OCI-LY1 (cell line): Measurements from ENCODE around the gene ING4.

Experiments
- EZH2 ChIP-seq: fragments of 200-600 bp; sonication (generic), shearing (Covaris generic); IDR thresholded peaks from 2 replicates; pipeline ENCODE4 v1.8.0; 2017; ENCODE audit warnings: borderline replicate concordance, mixed run types, mild to moderate bottlenecking, antibody characterized with exemption, low read length, moderate library complexity, mixed read lengths
- TF ChIP-seq, protein P1 (sequence below): fragments of 200-600 bp; sonication (generic), shearing (Covaris generic); IDR thresholded peaks from 2 replicates; pipeline ENCODE4 v1.5.1; 2017; ENCODE audit warnings: mild to moderate bottlenecking, antibody characterized with exemption, low read length, moderate library complexity, mixed read lengths

DNA sequence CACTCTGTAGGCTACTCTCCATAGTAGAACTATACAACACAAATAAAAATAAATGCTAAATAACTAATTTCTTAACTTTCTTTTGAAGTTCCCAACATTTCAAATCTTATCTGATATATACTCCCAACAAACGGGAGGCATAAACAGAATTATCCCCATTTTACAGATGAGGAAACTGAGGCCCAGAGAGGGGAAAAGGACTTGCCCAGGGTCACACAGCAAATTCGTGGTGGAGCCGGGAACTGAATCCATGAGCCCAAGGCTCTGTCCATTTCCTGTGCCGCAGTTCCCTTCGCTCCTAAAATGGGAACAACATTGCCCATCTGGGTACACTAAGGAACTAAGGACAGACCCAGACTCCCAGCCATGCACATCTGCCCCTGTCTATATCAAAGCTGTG lies 14.0 kb upstream of the ING4 start:
- TF ChIP-seq, protein P1, sequence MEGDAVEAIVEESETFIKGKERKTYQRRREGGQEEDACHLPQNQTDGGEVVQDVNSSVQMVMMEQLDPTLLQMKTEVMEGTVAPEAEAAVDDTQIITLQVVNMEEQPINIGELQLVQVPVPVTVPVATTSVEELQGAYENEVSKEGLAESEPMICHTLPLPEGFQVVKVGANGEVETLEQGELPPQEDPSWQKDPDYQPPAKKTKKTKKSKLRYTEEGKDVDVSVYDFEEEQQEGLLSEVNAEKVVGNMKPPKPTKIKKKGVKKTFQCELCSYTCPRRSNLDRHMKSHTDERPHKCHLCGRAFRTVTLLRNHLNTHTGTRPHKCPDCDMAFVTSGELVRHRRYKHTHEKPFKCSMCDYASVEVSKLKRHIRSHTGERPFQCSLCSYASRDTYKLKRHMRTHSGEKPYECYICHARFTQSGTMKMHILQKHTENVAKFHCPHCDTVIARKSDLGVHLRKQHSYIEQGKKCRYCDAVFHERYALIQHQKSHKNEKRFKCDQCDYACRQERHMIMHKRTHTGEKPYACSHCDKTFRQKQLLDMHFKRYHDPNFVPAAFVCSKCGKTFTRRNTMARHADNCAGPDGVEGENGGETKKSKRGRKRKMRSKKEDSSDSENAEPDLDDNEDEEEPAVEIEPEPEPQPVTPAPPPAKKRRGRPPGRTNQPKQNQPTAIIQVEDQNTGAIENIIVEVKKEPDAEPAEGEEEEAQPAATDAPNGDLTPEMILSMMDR, result no peak
- no peak for TF ChIP-seq EZH2
